Endothelial cell of umbilical vein (primary cell): ENCODE data around the gene MRPS6. TPM values are rescaled to one million over a fixed set of nuclear protein-coding genes. Genes with fewer than 3 reads are reported as not detected.

Experiments used
- BruUV-seq: library from RNA; stranded (reverse); fragments of 400-500 nt; replicated peaks from 2 replicates; lab custom pipeline; 2021; lab: Mats Ljungman, UMichigan
- CTCF ChIA-PET: fragments of 300-600, 350-600 bp; sonication (Branson Sonifier 250); formaldehyde crosslinking; loops from one replicate; lab custom pipeline; 2021; ENCODE audit warnings: antibody characterized with exemption, inconsistent platforms; lab: Charles Lee
- POLR2A ChIA-PET: fragments of 300-600, 350-600 bp; sonication (Branson Sonifier 250); formaldehyde crosslinking; loops from one replicate; lab custom pipeline; 2021; ENCODE audit warnings: antibody characterized with exemption, inconsistent platforms; lab: Charles Lee
- DNase-seq: peaks from one replicate; pipeline ENCODE4 v3.0.0-alpha.2; 2011; ENCODE audit warnings: low read depth, low spot score
- FAIRE-seq: peaks from 2 replicates; lab custom pipeline; 2011; peaks lifted over from hg19 to GRCh38; lab: Jason Lieb, UNC
- H2AFZ ChIP-seq: 2 replicates; pipeline ENCODE4 v1.6.0; 2012; ENCODE audit warnings: low read depth, low read length, control low read depth, inconsistent platforms
- H3K27ac ChIP-seq: 2 replicates; pipeline ENCODE4 v1.5.1; 2011; ENCODE audit warnings: low read depth, mild to moderate bottlenecking, control low read depth, low read length, moderate library complexity; ENCODE audit not compliant: insufficient read depth
- H3K27me3 ChIP-seq, 2 experiments: 2 replicates each; pipeline versions ENCODE4 v1.6.0 to v1.6.1; 2011; ENCODE audit warnings: low read length in 2 of 2, mixed read lengths in 1 of 2; ENCODE audit not compliant: control insufficient read depth in 2 of 2, insufficient read depth in 2 of 2
- H3K36me3 ChIP-seq, 2 experiments: 2 replicates in 1 of 2; 3 replicates in 1 of 2; pipeline ENCODE4 v1.5.1; 2011; ENCODE audit warnings: low read length in 2 of 2, mild to moderate bottlenecking in 1 of 2, moderate library complexity in 1 of 2; ENCODE audit not compliant: control insufficient read depth in 2 of 2, insufficient read depth in 2 of 2; ENCODE audit errors: extremely low read depth in 1 of 2
- H3K4me1 ChIP-seq: 3 replicates; pipeline ENCODE4 v1.5.1; 2011; ENCODE audit warnings: mild to moderate bottlenecking, low read length; ENCODE audit not compliant: control insufficient read depth, insufficient read depth; ENCODE audit errors: extremely low read depth
- H3K4me2 ChIP-seq: 2 replicates; pipeline ENCODE4 v1.6.1; 2011; ENCODE audit warnings: low read length, control low read depth, mixed read lengths; ENCODE audit not compliant: insufficient read depth
- H3K4me3 ChIP-seq, 3 experiments: fragments of 200-600 bp in 1 of 3; sonication (generic), shearing (Covaris generic) in 1 of 3; replicated peaks in 1 of 3; 2 replicates each; pipeline ENCODE4 v1.5.1; 2011 to 2016; ENCODE audit warnings: control low read depth in 3 of 3, low read length in 3 of 3, mild to moderate bottlenecking in 2 of 3, inconsistent platforms in 1 of 3, low read depth in 1 of 3, moderate library complexity in 1 of 3; ENCODE audit not compliant: insufficient read depth in 1 of 3
- H3K79me2 ChIP-seq: 2 replicates; pipeline ENCODE4 v1.6.0; 2012; ENCODE audit warnings: low read length, inconsistent platforms; ENCODE audit not compliant: control insufficient read depth, insufficient read depth
- H3K9ac ChIP-seq: replicated peaks from 2 replicates; pipeline ENCODE3; 2011; ENCODE audit warnings: low read length, control low read depth; ENCODE audit not compliant: insufficient read depth; ENCODE audit errors: extremely low read depth
- H3K9me1 ChIP-seq: replicated peaks from 3 replicates; pipeline ENCODE4 v1.6.0; 2011; ENCODE audit warnings: mild to moderate bottlenecking, low read length; ENCODE audit not compliant: control insufficient read depth, insufficient read depth; ENCODE audit errors: extremely low read depth
- H3K9me3 ChIP-seq: replicated peaks from 2 replicates; pipeline ENCODE4 v1.5.1; 2012; ENCODE audit warnings: low read length, inconsistent platforms; ENCODE audit not compliant: control insufficient read depth, insufficient read depth
- H4K20me1 ChIP-seq: replicated peaks from 2 replicates; pipeline ENCODE3; 2011; ENCODE audit warnings: mild to moderate bottlenecking, low read length; ENCODE audit not compliant: control insufficient read depth, insufficient read depth; ENCODE audit errors: extremely low read depth
- EZH2 ChIP-seq: IDR thresholded peaks from 2 replicates; pipeline ENCODE4 v1.6.1; 2012; ENCODE audit warnings: borderline replicate concordance, low read depth, mild to moderate bottlenecking, moderate library complexity, low read length, inconsistent platforms; ENCODE audit not compliant: severe bottlenecking
- FOS ChIP-seq: IDR thresholded peaks from 2 replicates; pipeline ENCODE4 v1.6.1; 2011; ENCODE audit warnings: mild to moderate bottlenecking, low read length, moderate library complexity, borderline replicate concordance; ENCODE audit not compliant: insufficient read depth
- GATA2 ChIP-seq: IDR thresholded peaks from 2 replicates; pipeline ENCODE4 v1.7.0; 2011; ENCODE audit warnings: low read depth, mild to moderate bottlenecking, moderate library complexity, mixed read lengths, low read length; ENCODE audit not compliant: insufficient read length, insufficient read depth
- JUN ChIP-seq: IDR thresholded peaks from 2 replicates; pipeline ENCODE4 v1.6.1; 2011; ENCODE audit warnings: borderline replicate concordance, low read depth; ENCODE audit not compliant: insufficient read length, insufficient read depth
- MYC ChIP-seq: IDR thresholded peaks from one replicate; pipeline ENCODE4 v1.6.1; 2011; ENCODE audit warnings: mild to moderate bottlenecking, low read depth, low read length
- POLR2A ChIP-seq: IDR thresholded peaks from 2 replicates; pipeline ENCODE4 v1.6.1; 2012; ENCODE audit warnings: low read depth, mild to moderate bottlenecking, control low read depth, low read length
- POLR2AphosphoS5 ChIP-seq: IDR thresholded peaks from 2 replicates; pipeline ENCODE4 v1.6.1; 2012; ENCODE audit warnings: low read depth, mild to moderate bottlenecking, control low read depth, low read length, moderate library complexity; ENCODE audit not compliant: insufficient read depth
- dilution Hi-C: fragments of 300-500 bp; cut with MboI; formaldehyde crosslinking; loops from one replicate; pipeline ENCODE4 v1.15.0; 2019; ENCODE audit warnings: low sequenced_read_pairs; ENCODE audit not compliant: extremely low pct_ligation_motif_present
- intact Hi-C: fragments of 100-400 bp; cut with micrococcal nuclease; formaldehyde crosslinking; loops from one replicate; pipeline ENCODE4 v1.10.0; 2022
- polyA plus RNA-seq, 4 experiments: library from polyadenylated mRNA; depleted of rRNA in 3 of 4; stranded (reverse) in 3 of 4; unstranded in 1 of 4; fragments of >200 nt; gene quantifications; 2 replicates each; pipeline versions ENCODE4 v1.2.1 to v1.2.3, GENCODE V29; 2011 to 2012; ENCODE audit warnings: missing spikeins in 1 of 4
- total RNA-seq: library from RNA; stranded (reverse); gene quantifications from 2 replicates; pipeline ENCODE4 v1.2.3, GENCODE V29; 2021
- TF ChIP-seq, protein P1 (sequence below), 2 donors: IDR thresholded peaks; 1 replicate in 1 of 2; 2 replicates in 1 of 2; pipeline ENCODE4 v1.5.1; 2011; ENCODE audit warnings: low read length in 2 of 2, mild to moderate bottlenecking in 2 of 2, moderate library complexity in 2 of 2, control low read depth in 1 of 2, inconsistent platforms in 1 of 2, low read depth in 1 of 2; ENCODE audit not compliant: insufficient read depth in 1 of 2; ENCODE audit errors: extremely low read depth in 1 of 2
- TF ChIP-seq, protein P2 (sequence below): IDR thresholded peaks from 2 replicates; pipeline ENCODE4 v1.6.1; 2011; ENCODE audit not compliant: insufficient read depth, insufficient read length

The MRPS6 gene
- total and polyA plus RNA-seq, 2 donors (not counting 3 experiments of a cell fraction or from before 2014, with no cell fraction given), result 19.8 to 37.2 TPM

DNA sequence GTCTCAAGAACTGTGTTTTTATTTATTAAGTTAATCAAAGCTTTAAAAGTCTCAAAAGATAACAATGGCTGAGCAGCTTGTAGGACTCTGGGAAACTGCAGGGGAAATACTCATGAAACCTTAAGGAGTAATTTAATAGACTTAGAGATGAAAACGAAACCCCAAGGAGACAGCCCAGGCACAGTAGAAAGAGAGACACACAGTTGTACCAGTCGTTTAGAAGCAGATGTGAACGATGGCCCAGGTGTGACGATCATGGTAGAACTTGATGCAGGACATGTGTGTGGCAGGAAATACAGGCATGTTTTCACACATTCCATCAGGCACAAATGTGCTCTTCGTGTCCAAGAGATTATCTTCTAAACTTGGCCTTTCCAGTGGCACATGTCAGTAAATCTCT is 21.2 kb upstream of the MRPS6 start:
- BruUV-seq, result no TSS peak
- dilution Hi-C loops (no loop called here), intact Hi-C loops (no loop called here)
- Histone ChIP-seq H3K79me2 (no peaks in the 10 kb centered on the region), H3K9me1 (no peaks in the 10 kb centered on the region), H3K36me3 (no peaks in the 10 kb centered on the region), H2AFZ (no peak overlapping the region), H3K27ac (no peak overlapping the region), H3K4me3 (no peak overlapping the region), H3K9ac (no peak overlapping the region), H3K9me3 (no peaks in the 10 kb centered on the region), H3K4me2 (no peak overlapping the region), H3K27me3 (peaks cover 0 to 5% of the 10 kb centered on the region in 2 experiments), H3K4me1 (no peaks in the 10 kb centered on the region), H4K20me1 (no peaks in the 10 kb centered on the region)
- POLR2A ChIA-PET, result no interaction called here
- DNase-seq (no peak), FAIRE-seq (no peak)
- CTCF ChIA-PET, result interaction anchor here (0.8 kb wide), 1 partner anchor 128 kb away, joined by 3 read pairs; no protein-coding TSS in a partner anchor
- TF ChIP-seq, protein P1, sequence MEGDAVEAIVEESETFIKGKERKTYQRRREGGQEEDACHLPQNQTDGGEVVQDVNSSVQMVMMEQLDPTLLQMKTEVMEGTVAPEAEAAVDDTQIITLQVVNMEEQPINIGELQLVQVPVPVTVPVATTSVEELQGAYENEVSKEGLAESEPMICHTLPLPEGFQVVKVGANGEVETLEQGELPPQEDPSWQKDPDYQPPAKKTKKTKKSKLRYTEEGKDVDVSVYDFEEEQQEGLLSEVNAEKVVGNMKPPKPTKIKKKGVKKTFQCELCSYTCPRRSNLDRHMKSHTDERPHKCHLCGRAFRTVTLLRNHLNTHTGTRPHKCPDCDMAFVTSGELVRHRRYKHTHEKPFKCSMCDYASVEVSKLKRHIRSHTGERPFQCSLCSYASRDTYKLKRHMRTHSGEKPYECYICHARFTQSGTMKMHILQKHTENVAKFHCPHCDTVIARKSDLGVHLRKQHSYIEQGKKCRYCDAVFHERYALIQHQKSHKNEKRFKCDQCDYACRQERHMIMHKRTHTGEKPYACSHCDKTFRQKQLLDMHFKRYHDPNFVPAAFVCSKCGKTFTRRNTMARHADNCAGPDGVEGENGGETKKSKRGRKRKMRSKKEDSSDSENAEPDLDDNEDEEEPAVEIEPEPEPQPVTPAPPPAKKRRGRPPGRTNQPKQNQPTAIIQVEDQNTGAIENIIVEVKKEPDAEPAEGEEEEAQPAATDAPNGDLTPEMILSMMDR (IDR thresholded peaks at IDR 0.05; ENCODE audit: extremely low read depth in 1 of 2, insufficient read depth in 1 of 2, low read depth in 1 of 2, low read length in 2 of 2), result no peak
- TF ChIP-seq POLR2AphosphoS5 (no peak), POLR2A (no peak), MYC (no peak), GATA2 (no peak), EZH2 (no peak), FOS (no peak), JUN (no peak)
- TF ChIP-seq, protein P2, sequence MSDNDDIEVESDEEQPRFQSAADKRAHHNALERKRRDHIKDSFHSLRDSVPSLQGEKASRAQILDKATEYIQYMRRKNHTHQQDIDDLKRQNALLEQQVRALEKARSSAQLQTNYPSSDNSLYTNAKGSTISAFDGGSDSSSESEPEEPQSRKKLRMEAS, result no peak
